Muscle layer of colon (tissue), 2 donors: Measurements from ENCODE around the gene KCNE5.
"Not testable (repeated sequence)": the region's sequence is repeated elsewhere in the genome, so short reads cannot be mapped to it uniquely, and the experiment has no call there.

Experiments
- H3K27ac ChIP-seq: one replicate; pipeline ENCODE4 v1.7.0; 2013; ENCODE audit warnings: low read depth, mild to moderate bottlenecking, low read length, moderate library complexity
- H3K27me3 ChIP-seq, 2 donors: one replicate each; pipeline ENCODE4 v1.7.0; 2013; ENCODE audit warnings: low read length in 2 of 2, mild to moderate bottlenecking in 2 of 2; ENCODE audit not compliant: insufficient read depth in 2 of 2, control insufficient read depth in 1 of 2
- H3K36me3 ChIP-seq: one replicate; pipeline ENCODE4 v1.7.0; 2013; ENCODE audit warnings: mild to moderate bottlenecking, low read length; ENCODE audit not compliant: insufficient read depth
- H3K4me1 ChIP-seq: one replicate; pipeline ENCODE4 v1.7.0; 2013; ENCODE audit warnings: mild to moderate bottlenecking, low read length; ENCODE audit not compliant: insufficient read depth
- H3K4me3 ChIP-seq, 2 donors: one replicate each; pipeline ENCODE4 v1.7.0; 2013; ENCODE audit warnings: low read length in 2 of 2, low read depth in 1 of 2, mild to moderate bottlenecking in 1 of 2, moderate library complexity in 1 of 2
- H3K9ac ChIP-seq: one replicate; pipeline ENCODE4 v1.7.0; 2013; ENCODE audit warnings: low read length
- H3K9me3 ChIP-seq: one replicate; pipeline ENCODE4 v1.7.0; 2013; ENCODE audit warnings: mild to moderate bottlenecking, low read length
- donor health status: abdominal sarcoma.
- donor health status: Adenocarcinoma of cecum.

The KCNE5 gene

GRCh38 chrX:109643687-109644086 is 18.7 kb upstream of the KCNE5 start:
- Histone ChIP-seq H3K9me3 (no peaks in the 10 kb centered on the region), H3K9ac (no peak overlapping the region), H3K4me1 (no peaks in the 10 kb centered on the region), H3K36me3 (no peaks in the 10 kb centered on the region), H3K4me3 (no peak overlapping the region), H3K27me3 (no peaks in the 10 kb centered on the region), H3K27ac (no peak overlapping the region)

GRCh38 chrX:109638158-109638557 is 13.2 kb upstream of the KCNE5 start:
- Histone ChIP-seq H3K9ac (no peak overlapping the region), H3K9me3 (no peaks in the 10 kb centered on the region), H3K4me1 (no peaks in the 10 kb centered on the region), H3K27me3 (no peaks in the 10 kb centered on the region), H3K27ac (no peak overlapping the region), H3K36me3 (no peaks in the 10 kb centered on the region), H3K4me3 (no peak overlapping the region)

GRCh38 chrX:109637477-109637876 is 12.5 kb upstream of the KCNE5 start:
- H3K9ac ChIP-seq, H3K9me3 ChIP-seq, H3K27me3 ChIP-seq, H3K4me1 ChIP-seq, H3K4me3 ChIP-seq, H3K27ac ChIP-seq, H3K36me3 ChIP-seq: not testable (repeated sequence)

GRCh38 chrX:109635146-109635545 is 10.2 kb upstream of the KCNE5 start:
- Histone ChIP-seq H3K9ac (no peak overlapping the region), H3K36me3 (no peaks in the 10 kb centered on the region), H3K4me1 (no peaks in the 10 kb centered on the region), H3K4me3 (no peak overlapping the region), H3K9me3 (no peaks in the 10 kb centered on the region), H3K27me3 (no peaks in the 10 kb centered on the region), H3K27ac (no peak overlapping the region)

- Histone ChIP-seq H3K36me3 (no peaks in the 10 kb centered on the region), H3K27me3 (no peaks in the 10 kb centered on the region), H3K4me3 (no peak overlapping the region), H3K9me3 (no peaks in the 10 kb centered on the region), H3K4me1 (no peaks in the 10 kb centered on the region), H3K9ac (no peak overlapping the region), H3K27ac (no peak overlapping the region)
Measured at GRCh38 chrX:109632906-109633504, 8.0 kb upstream of the KCNE5 start.

GRCh38 chrX:109629310-109629709 is 4.3 kb upstream of the KCNE5 start:
- Histone ChIP-seq H3K27ac (no peak overlapping the region), H3K4me3 (no peak overlapping the region), H3K9me3 (no peaks in the 10 kb centered on the region), H3K36me3 (no peaks in the 10 kb centered on the region), H3K4me1 (no peaks in the 10 kb centered on the region), H3K9ac (no peak overlapping the region), H3K27me3 (peaks cover 0 to 13% of the 10 kb centered on the region in 2 donors)

GRCh38 chrX:109626637-109627036 is 1.7 kb upstream of the KCNE5 start:
- no peaks in the 10 kb centered on the region for H3K9me3 ChIP-seq
- H3K36me3 ChIP-seq = no peaks in the 10 kb centered on the region
- H3K4me1 ChIP-seq = no peaks in the 10 kb centered on the region
- no peak overlapping the region for H3K9ac ChIP-seq
- no peak overlapping the region for H3K27ac ChIP-seq
- H3K27me3 ChIP-seq = peaks cover 0 to 18% of the 10 kb centered on the region in 2 donors
- no peak overlapping the region for H3K4me3 ChIP-seq

GRCh38 chrX:109623997-109624396 is 975 bp downstream of the KCNE5 start:
- H3K4me3 ChIP-seq = no peak overlapping the region
- no peaks in the 10 kb centered on the region for H3K9me3 ChIP-seq
- H3K27ac ChIP-seq = no peak overlapping the region
- H3K4me1 ChIP-seq = no peaks in the 10 kb centered on the region
- no peaks in the 10 kb centered on the region for H3K36me3 ChIP-seq
- H3K9ac ChIP-seq = no peak overlapping the region
- H3K27me3 ChIP-seq = peaks cover 0 to 18% of the 10 kb centered on the region in 2 donors

GRCh38 chrX:109622270-109622669 is 2.7 kb downstream of the KCNE5 start:
- Histone ChIP-seq H3K27ac (no peak overlapping the region), H3K27me3 (peaks cover 0 to 18% of the 10 kb centered on the region in 2 donors), H3K9ac (no peak overlapping the region), H3K4me3 (no peak overlapping the region), H3K36me3 (no peaks in the 10 kb centered on the region), H3K9me3 (no peaks in the 10 kb centered on the region), H3K4me1 (no peaks in the 10 kb centered on the region)

GRCh38 chrX:109619771-109620170 is 5.2 kb downstream of the KCNE5 start:
- H3K27ac ChIP-seq = no peak overlapping the region
- no peak overlapping the region for H3K9ac ChIP-seq
- peaks cover 0 to 9% of the 10 kb centered on the region in 2 donors for H3K27me3 ChIP-seq
- no peaks in the 10 kb centered on the region for H3K36me3 ChIP-seq
- no peaks in the 10 kb centered on the region for H3K9me3 ChIP-seq
- no peaks in the 10 kb centered on the region for H3K4me1 ChIP-seq
- H3K4me3 ChIP-seq = no peak overlapping the region

- Histone ChIP-seq H3K27me3 (no peaks in the 10 kb centered on the region), H3K4me1 (no peaks in the 10 kb centered on the region), H3K9me3 (no peaks in the 10 kb centered on the region), H3K9ac (no peak overlapping the region), H3K36me3 (no peaks in the 10 kb centered on the region), H3K4me3 (no peak overlapping the region), H3K27ac (no peak overlapping the region)
Measured at GRCh38 chrX:109614951-109615350, 10.0 kb downstream of the KCNE5 start.

GRCh38 chrX:109601486-109601885 is 23.5 kb downstream of the KCNE5 start:
- Histone ChIP-seq H3K4me3 (no peak overlapping the region), H3K9ac (no peak overlapping the region), H3K4me1 (no peaks in the 10 kb centered on the region), H3K9me3 (no peaks in the 10 kb centered on the region), H3K36me3 (no peaks in the 10 kb centered on the region), H3K27ac (no peak overlapping the region), H3K27me3 (peaks cover 0 to 13% of the 10 kb centered on the region in 2 donors)
